ENCODE results near the gene ID1. TPM values are rescaled to one million over a fixed set of nuclear protein-coding genes. Genes with fewer than 3 reads are reported as not detected.

Gene ID1
- total RNA-seq, 1 donor, result 27.2 TPM

DNA sequence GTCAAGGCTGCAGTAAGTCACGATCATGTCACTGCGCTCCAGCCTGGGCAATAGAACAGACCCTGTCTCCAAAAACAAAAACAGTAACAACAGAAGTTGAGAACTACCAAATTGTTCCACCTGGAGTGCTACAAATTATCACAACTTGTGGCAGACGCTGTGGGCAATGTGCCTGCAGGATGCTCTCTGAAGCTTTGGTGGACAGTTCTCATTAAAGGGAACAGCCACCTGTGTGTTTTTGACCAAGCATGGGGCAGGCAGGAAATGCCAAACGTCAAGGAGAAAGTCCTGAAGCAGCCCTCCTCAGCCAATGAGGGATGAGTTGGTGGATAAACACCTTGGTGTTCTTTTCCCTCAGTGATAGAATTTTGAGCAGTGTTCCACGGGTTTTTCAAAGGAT is 48.5 kb downstream of the ID1 start:
- TF ChIP-seq CTCF (IDR thresholded peaks at IDR 0.05; ENCODE audit: insufficient read depth, low read depth, low read length), result no peak
- no peak overlapping the region for H3K4me3 ChIP-seq (ENCODE audit: low read depth, low read length)
- DNase-seq (ENCODE audit: low read depth), result no peak

GRCh38 chr20:31654534-31654933 is 49.4 kb downstream of the ID1 start:
- no peak overlapping the region for H3K4me3 ChIP-seq (ENCODE audit: low read depth, low read length)
- TF ChIP-seq CTCF (IDR thresholded peaks at IDR 0.05; ENCODE audit: insufficient read depth, low read depth, low read length), result no peak
- DNase-seq (ENCODE audit: low read depth), result no peak

Small RNAs within 50 kb of the gene (small RNA-seq; reads per million reads assigned to genes)
- not detected for gene MIR3193

Other genes starting within 250 kb of the ID1 start
- gene DEFB118, start 236.7 kb upstream of the ID1 start, total RNA-seq, result not detected in 2 replicates
- gene DEFB119, start 214.7 kb upstream of the ID1 start, total RNA-seq, result not detected in 2 replicates
- gene DEFB121, start 199.1 kb upstream of the ID1 start, total RNA-seq, result not detected in 2 replicates
- not detected in 2 replicates for gene DEFB123, start 164.7 kb upstream of the ID1 start, total RNA-seq
- not detected in 2 replicates for gene DEFB124, start 130.2 kb upstream of the ID1 start, total RNA-seq
- not detected in 2 replicates for gene REM1, start 130.0 kb upstream of the ID1 start, total RNA-seq
- gene HM13, start 90.8 kb upstream of the ID1 start, total RNA-seq, result 70.5 and 91.1 TPM in 2 replicates
- not detected in 2 replicates for gene COX4I2, start 32.6 kb downstream of the ID1 start, total RNA-seq
- gene BCL2L1, start 117.6 kb downstream of the ID1 start, total RNA-seq, result 82.8 and 113 TPM in 2 replicates
- gene TPX2, start 134.0 kb downstream of the ID1 start, total RNA-seq, result 35.4 and 62.2 TPM in 2 replicates
- under 0.01 and 0.32 TPM in 2 replicates for gene MYLK2, start 214.1 kb downstream of the ID1 start, total RNA-seq
- gene FOXS1, start 240.3 kb downstream of the ID1 start, total RNA-seq, result 1.7 and 2.9 TPM in 2 replicates